Osteocyte (in vitro differentiated cells): Measurements from ENCODE around the gene TRIP6. TPM values are rescaled to one million over a fixed set of nuclear protein-coding genes. Genes with fewer than 3 reads are reported as not detected.

ENCODE experiments used
- DNase-seq: peaks from one replicate; pipeline ENCODE4 v3.0.0; 2021; ENCODE audit warnings: mixed read lengths; ENCODE audit not compliant: unreplicated experiment; ENCODE audit errors: extremely low spot score
- H3K27ac Mint-ChIP-seq: one replicate; pipeline ENCODE4 v1.8.0; 2021; ENCODE audit warnings: mild to moderate bottlenecking, mixed read lengths; ENCODE audit not compliant: unreplicated experiment
- H3K27me3 Mint-ChIP-seq: one replicate; pipeline ENCODE4 v1.8.0; 2021; ENCODE audit warnings: mixed read lengths; ENCODE audit not compliant: unreplicated experiment
- H3K36me3 Mint-ChIP-seq: one replicate; pipeline ENCODE4 v1.8.0; 2021; ENCODE audit warnings: mixed read lengths; ENCODE audit not compliant: unreplicated experiment
- H3K4me1 Mint-ChIP-seq: one replicate; pipeline ENCODE4 v1.8.0; 2021; ENCODE audit warnings: mixed read lengths; ENCODE audit not compliant: unreplicated experiment
- H3K4me3 Mint-ChIP-seq: one replicate; pipeline ENCODE4 v1.8.0; 2021; ENCODE audit warnings: mild to moderate bottlenecking, moderate library complexity, mixed read lengths; ENCODE audit not compliant: unreplicated experiment
- H3K9me3 Mint-ChIP-seq: one replicate; pipeline ENCODE4 v1.8.0; 2021; ENCODE audit warnings: mixed read lengths; ENCODE audit not compliant: unreplicated experiment
- total RNA-seq: library from RNA; stranded (reverse); gene quantifications from 2 replicates; pipeline ENCODE4 v1.2.1, GENCODE V29; 2021
- TF ChIP-seq, protein P1 (sequence below): fragments of 200-600 bp; sonication (generic); IDR thresholded peaks from 2 replicates; pipeline ENCODE4 v1.5.0; 2021; ENCODE audit warnings: antibody characterized with exemption, mild to moderate bottlenecking, moderate library complexity

TRIP6 gene
- total RNA-seq, 1 donor from 2014 or later: 123 TPM

- no peak overlapping the region for H3K4me3 Mint-ChIP-seq
- no peak for DNase-seq
Measured at GRCh38 chr7:100863406-100863950, 3.7 kb upstream of the TRIP6 start.

GRCh38 chr7:100864263-100864845 is 2.8 kb upstream of the TRIP6 start:
- TF ChIP-seq, protein P1, sequence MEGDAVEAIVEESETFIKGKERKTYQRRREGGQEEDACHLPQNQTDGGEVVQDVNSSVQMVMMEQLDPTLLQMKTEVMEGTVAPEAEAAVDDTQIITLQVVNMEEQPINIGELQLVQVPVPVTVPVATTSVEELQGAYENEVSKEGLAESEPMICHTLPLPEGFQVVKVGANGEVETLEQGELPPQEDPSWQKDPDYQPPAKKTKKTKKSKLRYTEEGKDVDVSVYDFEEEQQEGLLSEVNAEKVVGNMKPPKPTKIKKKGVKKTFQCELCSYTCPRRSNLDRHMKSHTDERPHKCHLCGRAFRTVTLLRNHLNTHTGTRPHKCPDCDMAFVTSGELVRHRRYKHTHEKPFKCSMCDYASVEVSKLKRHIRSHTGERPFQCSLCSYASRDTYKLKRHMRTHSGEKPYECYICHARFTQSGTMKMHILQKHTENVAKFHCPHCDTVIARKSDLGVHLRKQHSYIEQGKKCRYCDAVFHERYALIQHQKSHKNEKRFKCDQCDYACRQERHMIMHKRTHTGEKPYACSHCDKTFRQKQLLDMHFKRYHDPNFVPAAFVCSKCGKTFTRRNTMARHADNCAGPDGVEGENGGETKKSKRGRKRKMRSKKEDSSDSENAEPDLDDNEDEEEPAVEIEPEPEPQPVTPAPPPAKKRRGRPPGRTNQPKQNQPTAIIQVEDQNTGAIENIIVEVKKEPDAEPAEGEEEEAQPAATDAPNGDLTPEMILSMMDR: no peak
- no peaks in the 10 kb centered on the region for H3K27me3 Mint-ChIP-seq
- peaks cover 12% of the 10 kb centered on the region for H3K36me3 Mint-ChIP-seq
- peaks cover 28% of the 10 kb centered on the region for H3K4me1 Mint-ChIP-seq
- no peaks in the 10 kb centered on the region for H3K9me3 Mint-ChIP-seq
- DNase-seq: no peak
- no peak overlapping the region for H3K4me3 Mint-ChIP-seq
- no peak overlapping the region for H3K27ac Mint-ChIP-seq

More at GRCh38 chr7:100863406-100863950, 3.7 kb upstream of the TRIP6 start:
- Mint-ChIP-seq H3K9me3 (no peaks in the 10 kb centered on the region), H3K27me3 (no peaks in the 10 kb centered on the region), H3K36me3 (peaks cover 12% of the 10 kb centered on the region), H3K27ac (no peak overlapping the region), H3K4me1 (peaks cover 22% of the 10 kb centered on the region)
- TF ChIP-seq, protein P1: no peak

DNA sequence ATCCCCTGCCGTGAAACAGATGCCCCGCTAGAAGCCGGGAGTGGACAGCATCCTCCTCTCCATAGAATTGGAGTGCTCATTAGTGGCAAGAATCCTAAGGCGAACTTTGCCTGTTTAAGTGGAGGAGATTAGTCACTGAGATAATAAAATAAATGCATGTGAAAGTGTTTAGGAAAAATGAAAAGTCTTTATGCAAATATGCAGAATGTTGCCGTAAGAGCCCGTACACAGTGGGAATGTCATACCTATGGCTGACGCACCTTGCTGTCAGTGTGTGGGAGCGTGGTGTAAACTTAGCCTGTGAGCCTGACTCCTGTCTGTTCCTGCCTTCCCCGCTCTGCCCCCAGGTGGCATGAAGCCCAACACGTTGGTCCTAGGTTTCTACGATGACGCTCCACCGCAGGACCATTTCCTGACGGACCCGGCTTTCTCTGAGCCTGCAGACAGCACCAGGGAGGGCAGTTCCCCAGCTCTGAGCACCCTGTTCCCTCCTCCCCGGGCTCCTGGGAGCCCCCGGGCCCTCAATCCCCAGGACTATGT is 1.7 kb upstream of the TRIP6 start:
- Mint-ChIP-seq H3K27me3 (no peaks in the 10 kb centered on the region), H3K27ac (peak overlapping the region; percentile 52), H3K36me3 (peaks cover 7% of the 10 kb centered on the region), H3K4me3 (no peak overlapping the region), H3K9me3 (no peaks in the 10 kb centered on the region), H3K4me1 (peaks cover 29% of the 10 kb centered on the region)
- DNase-seq: no peak
- TF ChIP-seq, protein P1: no peak

- no peaks in the 10 kb centered on the region for H3K9me3 Mint-ChIP-seq
- TF ChIP-seq, protein P1: no peak
- no peaks in the 10 kb centered on the region for H3K27me3 Mint-ChIP-seq
- peak overlapping the region; percentile 96 for H3K27ac Mint-ChIP-seq
- H3K4me3 Mint-ChIP-seq: peak overlapping the region; percentile 96
- DNase-seq: no peak
- peaks cover 3% of the 10 kb centered on the region for H3K36me3 Mint-ChIP-seq
- H3K4me1 Mint-ChIP-seq: peaks cover 32% of the 10 kb centered on the region
Measured at GRCh38 chr7:100865938-100866728, 1.1 kb upstream of the TRIP6 start.

GRCh38 chr7:100866729-100867039 is 503 bp upstream of the TRIP6 start:
- TF ChIP-seq, protein P1: no peak
- H3K27ac Mint-ChIP-seq: peak overlapping the region; percentile 96
- no peaks in the 10 kb centered on the region for H3K9me3 Mint-ChIP-seq
- H3K36me3 Mint-ChIP-seq: peaks cover 8% of the 10 kb centered on the region
- H3K27me3 Mint-ChIP-seq: no peaks in the 10 kb centered on the region
- H3K4me3 Mint-ChIP-seq: peak overlapping the region; percentile 96
- peaks cover 33% of the 10 kb centered on the region for H3K4me1 Mint-ChIP-seq
- no peak for DNase-seq
